ENCODE measurements around the gene TADA2A.
"Not testable (repeated sequence)": the region's sequence is repeated elsewhere in the genome, so short reads cannot be mapped to it uniquely, and the experiment has no call there.

TADA2A gene

DNA sequence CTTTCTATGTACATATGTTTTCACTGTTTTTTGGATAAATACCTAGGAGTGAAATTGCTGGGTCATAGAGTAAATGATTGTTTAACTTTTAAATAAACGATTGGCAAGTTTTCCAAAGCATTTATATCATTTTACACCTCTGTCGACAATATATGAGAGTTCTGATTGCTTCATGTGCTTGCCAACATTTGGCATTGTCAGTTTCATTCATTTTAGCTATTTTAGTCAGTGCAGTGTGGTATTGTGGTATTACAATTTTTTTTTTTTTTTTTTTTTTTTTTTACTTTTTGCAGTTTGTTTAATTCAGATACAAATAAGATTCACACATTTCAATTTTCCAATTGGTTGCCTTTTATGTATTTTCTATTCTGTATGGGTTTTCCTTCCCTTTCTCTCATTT, 26.0 kb downstream of the TADA2A start:
- Histone ChIP-seq H3K9me3 (ENCODE audit: low read depth, low read length) (no peaks in the 10 kb centered on the region), H3K36me3 (ENCODE audit: insufficient read depth, low read length) (peaks cover 74% of the 10 kb centered on the region), H3K4me3 (no peak overlapping the region), H3K9ac (ENCODE audit: insufficient read length) (no peak overlapping the region), H3K27ac (no peak overlapping the region)
- TF ChIP-seq EZH2 (IDR thresholded peaks at IDR 0.05): no peak
- TF ChIP-seq FOXP2 (optimal IDR thresholded peaks at IDR 0.05; ENCODE audit: control extremely low read depth, extremely low read length, insufficient read depth): no peak
- no peak for TF ChIP-seq POLR2AphosphoS5 (IDR thresholded peaks at IDR 0.05; ENCODE audit: borderline replicate concordance, low read depth, low read length)
- DNase-seq (ENCODE audit: low read depth, low spot score): no peak

DNA sequence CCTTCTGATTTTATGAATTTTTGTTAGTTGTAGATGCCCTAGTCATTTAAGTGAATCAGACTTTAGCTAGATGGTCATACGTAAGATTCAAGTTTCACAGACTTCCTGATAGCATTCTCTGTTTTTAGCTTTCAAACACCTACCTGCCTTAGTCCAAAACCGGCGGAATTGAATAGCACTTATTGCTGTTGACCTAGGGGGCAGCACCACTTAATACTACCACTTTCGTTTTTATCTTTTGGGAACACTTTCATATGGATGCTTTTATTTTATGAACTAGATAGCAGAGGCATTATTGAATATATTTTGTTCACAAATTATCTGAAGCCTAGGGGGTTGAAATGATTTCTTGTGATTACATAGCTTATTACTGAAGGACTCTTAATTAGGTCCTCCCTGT, 31.5 kb downstream of the TADA2A start:
- DNase-seq (ENCODE audit: low read depth, low spot score): no peak
- Histone ChIP-seq H3K9ac (ENCODE audit: insufficient read length) (no peak overlapping the region), H3K27ac (no peak overlapping the region), H3K4me3 (no peak overlapping the region), H3K36me3 (ENCODE audit: insufficient read depth, low read length) (peaks cover 83% of the 10 kb centered on the region), H3K9me3 (ENCODE audit: low read depth, low read length) (no peaks in the 10 kb centered on the region)
- TF ChIP-seq FOXP2 (optimal IDR thresholded peaks at IDR 0.05; ENCODE audit: control extremely low read depth, extremely low read length, insufficient read depth): no peak
- no peak for TF ChIP-seq POLR2AphosphoS5 (IDR thresholded peaks at IDR 0.05; ENCODE audit: borderline replicate concordance, low read depth, low read length)
- no peak for TF ChIP-seq EZH2 (IDR thresholded peaks at IDR 0.05)

- no peak overlapping the region for H3K4me3 ChIP-seq
- peaks cover 82% of the 10 kb centered on the region for H3K36me3 ChIP-seq (ENCODE audit: insufficient read depth, low read length)
- TF ChIP-seq POLR2AphosphoS5 (IDR thresholded peaks at IDR 0.05; ENCODE audit: borderline replicate concordance, low read depth, low read length): no peak
- TF ChIP-seq FOXP2 (optimal IDR thresholded peaks at IDR 0.05; ENCODE audit: control extremely low read depth, extremely low read length, insufficient read depth): no peak
- TF ChIP-seq EZH2 (IDR thresholded peaks at IDR 0.05): no peak
- no peak overlapping the region for H3K27ac ChIP-seq
- H3K9ac ChIP-seq (ENCODE audit: insufficient read length): no peak overlapping the region
- DNase-seq (ENCODE audit: low read depth, low spot score): no peak
- no peaks in the 10 kb centered on the region for H3K9me3 ChIP-seq (ENCODE audit: low read depth, low read length)
Observed at GRCh38 chr17:37440424-37440823, 33.7 kb downstream of the TADA2A start.

DNA sequence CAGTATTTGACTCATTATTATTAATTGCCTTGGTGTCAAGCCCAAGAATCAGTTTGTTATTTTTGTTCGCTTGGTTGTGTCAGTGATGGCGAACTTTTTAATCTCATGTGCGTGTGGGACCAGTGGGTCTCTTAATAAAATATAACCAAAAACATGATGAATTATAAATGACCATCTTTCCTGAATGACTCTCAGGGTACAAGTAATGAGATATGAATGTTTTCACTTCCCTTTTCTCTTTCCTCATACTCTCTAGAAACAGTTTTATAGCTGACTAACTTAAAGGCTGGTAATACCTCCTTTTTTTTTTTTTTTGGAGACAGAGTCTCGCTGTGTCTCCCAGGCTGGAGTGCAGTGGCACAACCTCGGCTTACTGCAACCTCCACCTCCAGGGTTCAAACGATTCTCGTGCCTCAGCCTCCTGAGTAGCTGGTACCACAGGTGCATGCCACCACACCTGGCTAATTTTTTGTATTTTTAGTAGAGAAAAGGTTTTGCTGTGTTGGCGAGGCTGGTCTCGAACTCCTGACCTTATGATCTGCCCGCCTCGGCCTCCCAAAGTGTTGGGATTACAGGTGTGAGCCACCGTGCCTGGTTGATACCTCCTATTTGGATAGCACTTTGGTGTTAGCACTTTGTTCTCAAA, 34.8 kb downstream of the TADA2A start:
- peaks cover 81% of the 10 kb centered on the region for H3K36me3 ChIP-seq (ENCODE audit: insufficient read depth, low read length)
- not testable (repeated sequence) for H3K9me3 ChIP-seq (ENCODE audit: low read depth, low read length); H3K9ac ChIP-seq (ENCODE audit: insufficient read length); H3K27ac ChIP-seq; H3K4me3 ChIP-seq; DNase-seq (ENCODE audit: low read depth, low spot score)

DNA sequence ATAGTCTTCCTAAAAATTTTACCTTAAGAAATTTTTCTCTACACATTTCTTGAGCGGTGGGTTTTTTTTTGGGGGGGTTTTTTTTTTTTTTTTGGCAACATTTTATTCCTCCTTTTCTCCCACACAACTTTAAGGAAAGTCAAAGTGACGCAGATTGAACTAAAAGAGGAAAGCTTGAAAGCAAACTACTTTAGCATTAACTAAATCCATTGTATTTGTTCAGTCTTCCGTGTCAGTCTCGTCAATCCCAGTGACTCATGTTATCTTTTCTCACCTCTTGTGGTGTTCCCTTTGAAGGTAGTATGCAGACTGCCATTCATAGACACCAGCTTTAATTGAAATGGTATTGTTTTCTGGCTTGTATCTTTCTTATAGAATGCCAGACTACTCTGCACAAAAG, 39.3 kb downstream of the TADA2A start:
- H3K9me3 ChIP-seq (ENCODE audit: low read depth, low read length): no peaks in the 10 kb centered on the region
- no peak overlapping the region for H3K27ac ChIP-seq
- peaks cover 80% of the 10 kb centered on the region for H3K36me3 ChIP-seq (ENCODE audit: insufficient read depth, low read length)
- no peak overlapping the region for H3K4me3 ChIP-seq
- DNase-seq (ENCODE audit: low read depth, low spot score): no peak
- TF ChIP-seq EZH2 (IDR thresholded peaks at IDR 0.05) (no peak), FOXP2 (optimal IDR thresholded peaks at IDR 0.05; ENCODE audit: control extremely low read depth, extremely low read length, insufficient read depth) (no peak), POLR2AphosphoS5 (IDR thresholded peaks at IDR 0.05; ENCODE audit: borderline replicate concordance, low read depth, low read length) (no peak)
- no peak overlapping the region for H3K9ac ChIP-seq (ENCODE audit: insufficient read length)

DNA sequence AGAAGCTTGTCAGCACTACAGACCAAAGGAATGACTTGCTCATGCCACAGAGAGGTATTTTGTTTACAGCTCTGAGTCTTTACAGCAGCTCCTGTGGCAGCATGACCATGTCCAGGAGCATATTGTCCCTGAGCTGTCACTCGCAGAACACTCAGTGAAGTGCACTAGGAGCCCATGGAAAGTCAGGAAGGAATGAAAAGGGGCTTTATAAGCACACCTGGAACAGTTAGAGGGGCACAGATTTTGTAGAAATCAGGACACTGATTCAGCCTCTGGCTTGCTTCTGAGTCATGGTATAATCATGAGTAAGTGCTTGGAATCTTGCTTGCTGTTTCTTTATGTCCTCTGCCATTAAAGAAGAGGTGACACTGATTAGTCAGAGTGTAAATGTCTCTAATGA, 41.0 kb downstream of the TADA2A start:
- no peak for DNase-seq (ENCODE audit: low read depth, low spot score)
- H3K9me3 ChIP-seq (ENCODE audit: low read depth, low read length): no peaks in the 10 kb centered on the region
- no peak for TF ChIP-seq FOXP2 (optimal IDR thresholded peaks at IDR 0.05; ENCODE audit: control extremely low read depth, extremely low read length, insufficient read depth)
- TF ChIP-seq EZH2 (IDR thresholded peaks at IDR 0.05): no peak
- no peak for TF ChIP-seq POLR2AphosphoS5 (IDR thresholded peaks at IDR 0.05; ENCODE audit: borderline replicate concordance, low read depth, low read length)
- no peak overlapping the region for H3K27ac ChIP-seq
- peaks cover 67% of the 10 kb centered on the region for H3K36me3 ChIP-seq (ENCODE audit: insufficient read depth, low read length)
- no peak overlapping the region for H3K4me3 ChIP-seq
- H3K9ac ChIP-seq (ENCODE audit: insufficient read length): no peak overlapping the region

DNA sequence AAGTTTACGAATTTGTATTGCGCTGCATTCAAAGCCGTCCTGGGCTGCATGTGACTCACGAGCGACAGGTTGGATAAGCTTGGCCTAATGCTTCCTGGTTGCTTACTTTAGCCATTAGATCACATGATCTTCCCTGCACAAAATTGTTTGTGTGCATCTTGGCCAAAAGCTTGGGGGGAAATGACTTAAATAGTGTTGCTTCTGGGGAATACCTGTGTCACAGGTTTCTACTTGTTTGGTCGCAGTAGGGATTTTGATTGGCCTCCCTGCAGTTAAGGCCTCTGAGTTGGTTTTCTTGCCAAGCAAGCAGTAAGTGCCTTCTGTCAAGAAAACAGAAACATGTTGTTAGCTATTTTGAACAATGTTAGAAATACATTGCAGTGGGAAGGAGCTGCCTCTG, 43.4 kb downstream of the TADA2A start:
- Histone ChIP-seq H3K36me3 (ENCODE audit: insufficient read depth, low read length) (peaks cover 56% of the 10 kb centered on the region), H3K9ac (ENCODE audit: insufficient read length) (no peak overlapping the region), H3K9me3 (ENCODE audit: low read depth, low read length) (no peaks in the 10 kb centered on the region), H3K27ac (no peak overlapping the region), H3K4me3 (no peak overlapping the region)
- no peak for DNase-seq (ENCODE audit: low read depth, low spot score)
- TF ChIP-seq FOXP2 (optimal IDR thresholded peaks at IDR 0.05; ENCODE audit: control extremely low read depth, extremely low read length, insufficient read depth): no peak
- TF ChIP-seq POLR2AphosphoS5 (IDR thresholded peaks at IDR 0.05; ENCODE audit: borderline replicate concordance, low read depth, low read length): no peak
- no peak for TF ChIP-seq EZH2 (IDR thresholded peaks at IDR 0.05)

GRCh38 chr17:37457801-37458200, 51.1 kb downstream of the TADA2A start:
- not testable (repeated sequence) for H3K9me3 ChIP-seq (ENCODE audit: low read depth, low read length); H3K27ac ChIP-seq; DNase-seq (ENCODE audit: low read depth, low spot score); H3K4me3 ChIP-seq; H3K9ac ChIP-seq (ENCODE audit: insufficient read length)
- H3K36me3 ChIP-seq (ENCODE audit: insufficient read depth, low read length): peaks cover 34% of the 10 kb centered on the region

DNA sequence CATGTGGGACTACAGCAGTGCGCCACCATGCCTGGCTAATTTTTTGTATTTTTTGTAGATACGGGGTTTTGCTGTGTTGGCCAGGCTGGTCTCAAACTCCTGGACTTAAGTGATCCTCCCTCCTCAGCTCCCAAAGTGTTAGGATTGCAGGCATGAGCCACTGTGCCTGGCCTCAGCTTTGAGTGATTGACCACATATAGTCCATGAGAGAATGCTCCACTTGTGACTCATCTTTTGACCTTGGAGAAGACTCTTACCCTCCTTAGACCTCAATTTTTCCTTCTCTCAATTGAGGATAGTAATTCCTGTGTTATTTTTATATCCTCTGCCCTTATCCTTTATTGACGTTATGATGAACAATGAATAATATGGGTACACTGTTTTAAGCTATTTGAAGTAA, 52.1 kb downstream of the TADA2A start:
- no peak for DNase-seq (ENCODE audit: low read depth, low spot score)
- peaks cover 28% of the 10 kb centered on the region for H3K36me3 ChIP-seq (ENCODE audit: insufficient read depth, low read length)
- no peak overlapping the region for H3K4me3 ChIP-seq
- no peak overlapping the region for H3K9ac ChIP-seq (ENCODE audit: insufficient read length)
- H3K9me3 ChIP-seq (ENCODE audit: low read depth, low read length): no peaks in the 10 kb centered on the region
- H3K27ac ChIP-seq: no peak overlapping the region
- TF ChIP-seq EZH2 (IDR thresholded peaks at IDR 0.05): no peak
- no peak for TF ChIP-seq POLR2AphosphoS5 (IDR thresholded peaks at IDR 0.05; ENCODE audit: borderline replicate concordance, low read depth, low read length)
- TF ChIP-seq FOXP2 (optimal IDR thresholded peaks at IDR 0.05; ENCODE audit: control extremely low read depth, extremely low read length, insufficient read depth): no peak
